Panc1 (cell line): ENCODE results near the gene CNPY3.
A peak's percentile ranks its signal among the peaks of the same experiment; 100 is the strongest.

Source experiments
- POLR2AphosphoS5 ChIP-seq: IDR thresholded peaks from 2 replicates; pipeline ENCODE4 v1.6.1; 2012; ENCODE audit warnings: mild to moderate bottlenecking, low read depth, low read length, moderate library complexity
- SIN3A ChIP-seq: IDR thresholded peaks from 2 replicates; pipeline ENCODE4 v1.6.1; 2012; ENCODE audit warnings: low read depth, mild to moderate bottlenecking, low read length, moderate library complexity, borderline replicate concordance; ENCODE audit not compliant: insufficient read depth
- TF ChIP-seq, protein P1 (sequence below): fragments of 450-650 bp; IDR thresholded peaks from 2 replicates; pipeline ENCODE4 v1.5.1; 2017; ENCODE audit warnings: mild to moderate bottlenecking

GRCh38 chr6:42898891-42899361, 30.4 kb upstream of the CNPY3 start:
- TF ChIP-seq, protein P1, sequence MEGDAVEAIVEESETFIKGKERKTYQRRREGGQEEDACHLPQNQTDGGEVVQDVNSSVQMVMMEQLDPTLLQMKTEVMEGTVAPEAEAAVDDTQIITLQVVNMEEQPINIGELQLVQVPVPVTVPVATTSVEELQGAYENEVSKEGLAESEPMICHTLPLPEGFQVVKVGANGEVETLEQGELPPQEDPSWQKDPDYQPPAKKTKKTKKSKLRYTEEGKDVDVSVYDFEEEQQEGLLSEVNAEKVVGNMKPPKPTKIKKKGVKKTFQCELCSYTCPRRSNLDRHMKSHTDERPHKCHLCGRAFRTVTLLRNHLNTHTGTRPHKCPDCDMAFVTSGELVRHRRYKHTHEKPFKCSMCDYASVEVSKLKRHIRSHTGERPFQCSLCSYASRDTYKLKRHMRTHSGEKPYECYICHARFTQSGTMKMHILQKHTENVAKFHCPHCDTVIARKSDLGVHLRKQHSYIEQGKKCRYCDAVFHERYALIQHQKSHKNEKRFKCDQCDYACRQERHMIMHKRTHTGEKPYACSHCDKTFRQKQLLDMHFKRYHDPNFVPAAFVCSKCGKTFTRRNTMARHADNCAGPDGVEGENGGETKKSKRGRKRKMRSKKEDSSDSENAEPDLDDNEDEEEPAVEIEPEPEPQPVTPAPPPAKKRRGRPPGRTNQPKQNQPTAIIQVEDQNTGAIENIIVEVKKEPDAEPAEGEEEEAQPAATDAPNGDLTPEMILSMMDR = peak; percentile 86
- TF ChIP-seq SIN3A = no peak
- TF ChIP-seq POLR2AphosphoS5 = no peak
